Breast epithelium (tissue), 3 donors: ENCODE results near the gene OXA1L.

Source experiments
- POLR2A ChIP-seq: fragments of 450-650 bp; IDR thresholded peaks from one replicate; pipeline ENCODE4 v1.6.1; 2016; ENCODE audit warnings: antibody characterized with exemption, mild to moderate bottlenecking, moderate library complexity
- POLR2AphosphoS5 ChIP-seq, 3 donors: sonication (generic); formaldehyde crosslinking; IDR thresholded peaks; one replicate each; pipeline ENCODE4 v1.6.1; 2017; ENCODE audit warnings: antibody characterized with exemption in 3 of 3
- TF ChIP-seq, protein P1 (sequence below), 3 donors: fragments of 450-650 bp; IDR thresholded peaks; one replicate each; pipeline ENCODE4 v1.5.1; 2016 to 2017; ENCODE audit warnings: antibody characterized with exemption in 3 of 3, mild to moderate bottlenecking in 3 of 3, moderate library complexity in 3 of 3

GRCh38 chr14:22798528-22798927, 32.0 kb downstream of the OXA1L start:
- TF ChIP-seq POLR2AphosphoS5 (IDR thresholded peaks at IDR 0.05) (no peak), POLR2A (no peak)
- TF ChIP-seq, protein P1, sequence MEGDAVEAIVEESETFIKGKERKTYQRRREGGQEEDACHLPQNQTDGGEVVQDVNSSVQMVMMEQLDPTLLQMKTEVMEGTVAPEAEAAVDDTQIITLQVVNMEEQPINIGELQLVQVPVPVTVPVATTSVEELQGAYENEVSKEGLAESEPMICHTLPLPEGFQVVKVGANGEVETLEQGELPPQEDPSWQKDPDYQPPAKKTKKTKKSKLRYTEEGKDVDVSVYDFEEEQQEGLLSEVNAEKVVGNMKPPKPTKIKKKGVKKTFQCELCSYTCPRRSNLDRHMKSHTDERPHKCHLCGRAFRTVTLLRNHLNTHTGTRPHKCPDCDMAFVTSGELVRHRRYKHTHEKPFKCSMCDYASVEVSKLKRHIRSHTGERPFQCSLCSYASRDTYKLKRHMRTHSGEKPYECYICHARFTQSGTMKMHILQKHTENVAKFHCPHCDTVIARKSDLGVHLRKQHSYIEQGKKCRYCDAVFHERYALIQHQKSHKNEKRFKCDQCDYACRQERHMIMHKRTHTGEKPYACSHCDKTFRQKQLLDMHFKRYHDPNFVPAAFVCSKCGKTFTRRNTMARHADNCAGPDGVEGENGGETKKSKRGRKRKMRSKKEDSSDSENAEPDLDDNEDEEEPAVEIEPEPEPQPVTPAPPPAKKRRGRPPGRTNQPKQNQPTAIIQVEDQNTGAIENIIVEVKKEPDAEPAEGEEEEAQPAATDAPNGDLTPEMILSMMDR (IDR thresholded peaks at IDR 0.05) = no peak
